IPS DF 4.7 (cell line): ENCODE data around the gene WAC.
"Not testable (repeated sequence)": the region's sequence is repeated elsewhere in the genome, so short reads cannot be mapped to it uniquely, and the experiment has no call there.

Experiments
- DNase-seq: peaks from one replicate; pipeline ENCODE4 v3.0.0-alpha.2; 2013; ENCODE audit warnings: low spot score; ENCODE audit errors: extremely low read depth

The WAC gene

GRCh38 chr10:28609636-28610035 is 76.7 kb downstream of the WAC start:
- not testable (repeated sequence) for DNase-seq

GRCh38 chr10:28612877-28613276 is 80.0 kb downstream of the WAC start:
- no peak for DNase-seq

DNA sequence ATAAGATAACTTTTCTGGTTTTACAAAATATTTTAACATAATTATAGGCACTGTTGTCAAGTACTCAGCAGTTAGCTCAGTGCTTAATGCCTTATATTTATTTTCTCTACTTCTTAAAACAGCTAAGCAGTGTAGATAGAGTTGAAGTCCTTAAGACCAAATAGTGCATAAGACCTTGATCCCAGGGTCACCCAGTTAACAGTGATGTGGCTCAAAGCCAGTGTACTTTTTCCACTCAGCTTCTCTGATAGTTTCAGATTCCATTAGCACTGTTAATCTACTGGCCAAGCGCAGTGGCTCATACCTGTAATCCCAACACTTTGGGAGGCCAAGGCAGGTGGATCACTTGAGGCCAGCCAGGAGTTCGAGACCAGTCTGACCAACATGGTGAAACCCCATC is 83.6 kb downstream of the WAC start:
- DNase-seq: no peak

DNA sequence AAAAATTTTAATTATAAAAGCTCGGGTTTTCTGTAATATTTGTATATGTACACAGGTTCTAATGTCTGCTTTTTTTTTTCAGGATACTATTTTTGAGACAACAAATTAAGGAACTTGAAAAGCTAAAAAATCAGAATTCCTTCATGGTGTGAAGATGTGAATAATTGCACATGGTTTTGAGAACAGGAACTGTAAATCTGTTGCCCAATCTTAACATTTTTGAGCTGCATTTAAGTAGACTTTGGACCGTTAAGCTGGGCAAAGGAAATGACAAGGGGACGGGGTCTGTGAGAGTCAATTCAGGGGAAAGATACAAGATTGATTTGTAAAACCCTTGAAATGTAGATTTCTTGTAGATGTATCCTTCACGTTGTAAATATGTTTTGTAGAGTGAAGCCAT is 86.5 kb downstream of the WAC start:
- DNase-seq: no peak

DNA sequence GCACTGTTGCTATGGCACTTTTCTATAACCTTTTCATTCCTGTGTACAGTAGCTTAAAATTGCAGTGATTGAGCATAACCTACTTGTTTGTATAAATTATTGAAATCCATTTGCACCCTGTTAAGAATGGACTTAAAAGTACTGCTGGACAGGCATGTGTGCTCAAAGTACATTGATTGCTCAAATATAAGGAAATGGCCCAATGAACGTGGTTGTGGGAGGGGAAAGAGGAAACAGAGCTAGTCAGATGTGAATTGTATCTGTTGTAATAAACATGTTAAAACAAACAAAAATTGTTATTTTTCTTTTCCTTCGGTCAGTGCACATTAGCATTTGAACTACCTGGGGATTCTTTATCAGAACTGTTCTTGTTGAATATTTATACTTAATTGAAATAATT is 87.3 kb downstream of the WAC start:
- DNase-seq: no peak

DNA sequence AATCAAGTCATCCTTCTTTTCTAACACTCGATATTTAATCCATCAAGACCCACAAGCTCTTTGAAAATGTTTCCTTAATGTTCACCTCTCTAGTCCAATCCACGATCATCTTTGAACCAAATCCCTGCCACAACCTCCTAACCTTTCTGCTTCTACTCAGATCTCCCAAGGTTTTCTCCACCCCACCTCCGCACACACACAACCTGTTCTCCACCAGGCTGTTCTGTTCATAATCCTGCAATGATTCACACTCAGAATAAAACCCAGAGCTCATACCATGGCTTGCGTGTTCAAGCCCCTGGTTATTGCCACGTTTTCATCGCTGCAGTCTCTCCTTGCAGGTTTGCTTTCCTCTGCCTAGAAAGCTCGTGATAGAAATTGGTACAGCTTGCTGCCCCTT is 90.6 kb downstream of the WAC start:
- no peak for DNase-seq

GRCh38 chr10:28624351-28624750 is 91.4 kb downstream of the WAC start:
- DNase-seq: no peak

- DNase-seq: no peak
Measured at GRCh38 chr10:28627102-28627501, 94.2 kb downstream of the WAC start.

- peak; percentile 58 for DNase-seq
Measured at GRCh38 chr10:28628184-28628893, 95.4 kb downstream of the WAC start.

GRCh38 chr10:28631896-28632583 is 99.1 kb downstream of the WAC start:
- DNase-seq: no peak

- DNase-seq: no peak
Measured at GRCh38 chr10:28632584-28632945, 99.6 kb downstream of the WAC start.

GRCh38 chr10:28633750-28634149 is 100.8 kb downstream of the WAC start:
- no peak for DNase-seq

DNA sequence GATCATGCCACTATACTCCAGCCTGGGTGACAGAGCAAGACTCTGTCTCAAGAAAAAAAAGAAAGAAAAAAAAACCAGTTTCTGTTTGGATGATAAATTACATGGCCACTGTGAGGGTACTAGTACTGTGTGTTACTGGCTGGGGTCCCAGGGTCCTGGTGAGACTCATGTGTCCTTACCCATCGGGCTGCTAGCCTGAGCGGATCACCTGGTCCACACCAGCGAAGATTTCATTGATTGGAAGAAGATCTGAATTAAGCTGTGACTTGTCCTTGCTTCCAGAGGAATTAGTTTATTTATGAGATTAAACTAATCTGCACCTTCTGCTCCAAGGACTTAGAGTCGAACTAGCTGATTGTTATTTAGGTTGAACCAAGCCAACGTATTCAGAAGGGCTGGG is 104.4 kb downstream of the WAC start:
- DNase-seq: no peak

GRCh38 chr10:28638392-28638791 is 105.5 kb downstream of the WAC start:
- DNase-seq: no peak

DNA sequence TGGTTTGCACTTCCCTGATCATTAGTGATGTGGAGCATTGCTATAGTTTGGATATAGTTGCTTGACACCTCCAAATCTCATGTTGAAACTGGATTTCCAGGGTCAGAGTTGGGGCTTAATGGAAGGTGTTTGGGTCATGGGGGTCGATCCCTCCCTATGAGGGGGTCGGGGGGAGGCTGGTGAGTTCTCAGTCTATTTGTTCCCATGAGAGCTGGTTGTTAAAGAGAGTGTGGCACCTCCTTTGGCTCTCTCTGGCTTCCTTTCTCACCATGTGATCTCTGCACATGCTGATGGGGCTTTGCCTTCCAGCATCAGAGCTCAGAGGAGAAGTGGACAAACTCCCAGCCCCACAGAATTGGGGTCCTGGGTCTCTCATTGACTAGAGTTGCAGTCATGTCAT is 107.6 kb downstream of the WAC start:
- no peak for DNase-seq

GRCh38 chr10:28644647-28645046 is 111.7 kb downstream of the WAC start:
- no peak for DNase-seq

- no peak for DNase-seq
Measured at GRCh38 chr10:28652106-28652505, 119.2 kb downstream of the WAC start.

DNA sequence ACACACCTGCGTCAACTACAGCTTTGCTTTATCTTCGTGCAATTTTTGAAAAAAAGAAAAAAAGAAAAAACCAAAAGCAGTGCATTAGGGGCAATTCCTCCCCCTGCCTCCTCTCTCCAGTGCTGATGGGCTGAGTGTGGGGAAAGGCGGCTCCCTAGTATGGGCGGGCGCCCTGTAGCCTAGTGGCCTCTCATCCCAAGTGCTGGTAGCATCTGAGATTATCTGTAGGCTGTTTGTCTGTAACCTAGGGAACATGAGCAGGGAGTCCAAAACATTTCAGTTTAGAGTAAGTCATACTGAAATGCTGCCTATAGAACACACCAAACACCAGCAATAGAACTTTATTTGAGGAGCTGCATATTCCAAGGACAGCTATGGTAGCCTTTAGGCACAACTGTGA is 119.8 kb downstream of the WAC start:
- DNase-seq: no peak

- DNase-seq: not testable (repeated sequence)
Measured at GRCh38 chr10:28658824-28659223, 125.9 kb downstream of the WAC start.

GRCh38 chr10:28661035-28661434 is 128.1 kb downstream of the WAC start:
- DNase-seq: no peak

DNA sequence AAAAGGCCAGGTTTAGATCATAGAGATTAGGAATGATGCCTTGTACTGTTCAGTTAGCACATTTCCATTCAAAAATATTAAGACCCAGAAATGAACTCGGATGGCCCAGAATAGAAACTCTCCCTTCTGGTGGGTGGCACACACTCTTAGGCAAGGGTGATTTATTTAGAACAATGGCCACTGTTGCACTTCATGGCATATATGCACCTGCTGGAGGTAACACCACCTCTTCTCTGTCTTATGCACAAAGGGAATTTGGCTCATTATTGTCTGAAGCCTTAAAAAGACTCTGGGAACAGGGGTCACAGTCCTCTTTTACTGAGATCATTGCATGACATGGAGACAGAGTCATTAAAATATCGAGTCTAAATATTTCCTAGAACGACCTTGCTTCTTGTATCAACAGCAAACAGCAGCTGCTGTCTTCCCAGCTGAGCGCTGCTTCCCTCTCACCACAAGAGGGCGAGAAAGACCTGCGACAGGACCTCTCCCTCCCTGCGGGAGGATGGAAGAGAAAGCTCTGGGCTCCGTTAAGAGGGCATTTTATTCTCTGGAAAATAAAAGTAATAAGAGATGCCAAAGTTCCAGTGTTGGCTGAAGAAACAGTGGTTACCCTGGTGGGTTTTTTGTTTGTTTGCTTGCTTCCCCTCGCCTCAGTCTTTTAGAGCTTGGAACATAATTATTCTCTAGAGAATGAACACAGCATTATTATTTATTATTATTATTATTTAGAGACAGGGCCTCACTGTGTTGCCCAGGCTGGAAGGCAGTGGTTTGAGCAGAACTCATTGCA is 130.9 kb downstream of the WAC start:
- DNase-seq: no peak

DNA sequence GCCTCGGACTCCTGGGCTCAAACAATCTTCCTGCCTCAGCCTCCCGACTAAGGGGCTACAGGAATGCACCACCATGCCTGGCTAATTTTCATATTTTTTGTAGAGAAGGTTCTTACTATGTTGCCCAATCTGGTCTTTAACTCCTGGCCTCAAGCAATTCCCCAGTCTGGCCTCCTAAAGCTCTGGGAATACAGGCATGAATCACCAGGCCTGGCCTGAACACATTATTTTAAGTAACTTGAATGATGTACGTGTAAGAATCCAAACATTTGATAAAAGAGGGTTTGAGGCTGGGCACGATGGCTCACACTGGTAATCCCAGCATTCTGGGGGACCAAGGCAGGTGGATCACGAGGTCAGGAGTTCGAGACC is 131.4 kb downstream of the WAC start:
- no peak for DNase-seq
